GM12872 (cell line): ENCODE data around the gene RARRES1.

ENCODE experiments used
- TF ChIP-seq, protein P1 (sequence below): IDR thresholded peaks from 3 replicates; pipeline ENCODE4 v1.5.1; 2011; ENCODE audit warnings: low read depth, mild to moderate bottlenecking, low read length, moderate library complexity; ENCODE audit not compliant: insufficient read depth

RARRES1 gene

DNA sequence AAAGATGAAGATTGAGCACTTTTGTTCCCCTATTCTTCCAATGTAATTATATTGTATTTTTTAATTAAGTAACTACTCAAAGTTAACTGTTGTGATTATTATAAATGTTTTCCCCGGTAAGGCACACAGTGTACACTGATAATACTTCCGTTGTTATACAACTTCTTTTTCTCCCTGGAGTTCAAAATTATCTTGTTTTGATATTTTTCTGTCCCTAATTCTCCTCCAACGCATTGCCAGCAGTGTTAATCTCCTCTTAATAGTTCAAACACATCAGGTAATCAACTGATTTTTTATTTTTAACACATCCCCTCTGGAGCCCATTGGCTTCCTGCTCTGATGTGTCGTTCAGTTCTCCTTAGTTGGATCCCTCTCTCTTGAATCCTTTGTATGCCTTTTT, 37.3 kb upstream of the RARRES1 start:
- TF ChIP-seq, protein P1, sequence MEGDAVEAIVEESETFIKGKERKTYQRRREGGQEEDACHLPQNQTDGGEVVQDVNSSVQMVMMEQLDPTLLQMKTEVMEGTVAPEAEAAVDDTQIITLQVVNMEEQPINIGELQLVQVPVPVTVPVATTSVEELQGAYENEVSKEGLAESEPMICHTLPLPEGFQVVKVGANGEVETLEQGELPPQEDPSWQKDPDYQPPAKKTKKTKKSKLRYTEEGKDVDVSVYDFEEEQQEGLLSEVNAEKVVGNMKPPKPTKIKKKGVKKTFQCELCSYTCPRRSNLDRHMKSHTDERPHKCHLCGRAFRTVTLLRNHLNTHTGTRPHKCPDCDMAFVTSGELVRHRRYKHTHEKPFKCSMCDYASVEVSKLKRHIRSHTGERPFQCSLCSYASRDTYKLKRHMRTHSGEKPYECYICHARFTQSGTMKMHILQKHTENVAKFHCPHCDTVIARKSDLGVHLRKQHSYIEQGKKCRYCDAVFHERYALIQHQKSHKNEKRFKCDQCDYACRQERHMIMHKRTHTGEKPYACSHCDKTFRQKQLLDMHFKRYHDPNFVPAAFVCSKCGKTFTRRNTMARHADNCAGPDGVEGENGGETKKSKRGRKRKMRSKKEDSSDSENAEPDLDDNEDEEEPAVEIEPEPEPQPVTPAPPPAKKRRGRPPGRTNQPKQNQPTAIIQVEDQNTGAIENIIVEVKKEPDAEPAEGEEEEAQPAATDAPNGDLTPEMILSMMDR = no peak

DNA sequence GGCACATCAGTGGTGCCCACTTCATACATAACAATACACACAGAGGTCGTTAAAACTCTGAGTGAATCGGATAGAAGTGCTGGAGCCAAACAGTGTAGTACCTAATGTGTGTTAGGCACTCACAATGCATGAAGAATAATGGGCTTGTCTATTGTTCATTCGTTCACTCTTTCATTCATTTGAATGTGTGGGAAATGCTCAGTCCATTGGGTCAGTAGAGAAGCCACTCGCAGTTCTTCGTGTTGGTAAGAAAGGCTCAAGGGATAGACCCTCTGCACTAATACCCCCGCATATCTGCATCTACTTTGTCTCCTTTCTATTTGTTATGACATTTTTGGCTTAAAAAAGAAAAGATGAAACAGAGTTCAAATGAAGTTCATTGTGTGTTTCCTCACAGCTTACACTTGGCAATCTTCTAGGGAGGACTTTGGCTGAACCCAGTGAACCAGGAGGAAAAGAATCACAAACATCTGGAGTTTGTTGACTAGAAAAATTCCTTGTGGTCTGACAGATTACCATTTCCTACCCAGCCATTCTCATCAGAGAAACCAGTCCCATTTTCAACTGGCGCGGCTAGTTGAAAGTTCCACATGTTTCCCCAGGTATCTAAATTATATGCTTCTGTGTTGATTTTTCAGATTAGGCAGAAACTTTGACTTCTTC, 36.8 kb upstream of the RARRES1 start:
- TF ChIP-seq, protein P1 = no peak

DNA sequence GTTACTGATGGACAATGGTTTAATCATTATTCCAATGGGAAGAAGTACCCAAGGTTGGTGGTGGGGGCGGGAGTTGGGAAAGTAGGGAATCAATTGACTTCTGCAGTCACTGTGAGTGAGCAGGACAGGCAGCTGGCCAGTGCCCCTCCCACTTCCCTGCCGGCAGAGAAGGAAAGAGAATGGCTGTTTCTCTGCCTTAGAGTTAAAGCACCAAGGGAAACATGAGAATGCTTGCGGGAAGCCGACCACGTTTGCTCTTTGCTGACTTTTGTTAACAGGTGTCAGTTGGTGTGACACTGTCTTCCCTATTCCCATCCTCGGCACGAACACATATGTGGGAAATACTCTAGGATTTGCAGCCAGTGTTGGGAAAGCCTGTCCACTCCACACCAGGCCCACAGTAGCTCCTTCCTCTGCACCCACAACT, 36.1 kb upstream of the RARRES1 start:
- TF ChIP-seq, protein P1 = no peak

DNA sequence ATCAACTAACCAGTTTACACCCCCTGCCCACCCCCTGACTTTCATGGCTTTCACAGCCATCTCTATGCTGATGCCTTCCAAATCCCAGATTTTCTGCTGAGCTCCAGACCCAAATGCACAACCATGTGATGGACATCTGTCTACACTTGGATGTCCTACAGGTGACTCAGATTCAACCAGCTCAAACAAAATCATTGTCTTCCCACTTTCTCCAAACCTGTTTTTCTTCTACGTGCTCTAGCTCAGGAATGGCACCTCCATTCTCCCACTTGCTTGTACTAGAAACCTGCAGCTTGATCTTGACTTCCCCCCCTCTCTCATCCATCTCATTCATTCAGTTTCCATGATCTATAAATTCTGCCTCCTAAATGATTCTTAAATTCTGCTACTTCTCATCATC, 34.1 kb upstream of the RARRES1 start:
- TF ChIP-seq, protein P1 = no peak

DNA sequence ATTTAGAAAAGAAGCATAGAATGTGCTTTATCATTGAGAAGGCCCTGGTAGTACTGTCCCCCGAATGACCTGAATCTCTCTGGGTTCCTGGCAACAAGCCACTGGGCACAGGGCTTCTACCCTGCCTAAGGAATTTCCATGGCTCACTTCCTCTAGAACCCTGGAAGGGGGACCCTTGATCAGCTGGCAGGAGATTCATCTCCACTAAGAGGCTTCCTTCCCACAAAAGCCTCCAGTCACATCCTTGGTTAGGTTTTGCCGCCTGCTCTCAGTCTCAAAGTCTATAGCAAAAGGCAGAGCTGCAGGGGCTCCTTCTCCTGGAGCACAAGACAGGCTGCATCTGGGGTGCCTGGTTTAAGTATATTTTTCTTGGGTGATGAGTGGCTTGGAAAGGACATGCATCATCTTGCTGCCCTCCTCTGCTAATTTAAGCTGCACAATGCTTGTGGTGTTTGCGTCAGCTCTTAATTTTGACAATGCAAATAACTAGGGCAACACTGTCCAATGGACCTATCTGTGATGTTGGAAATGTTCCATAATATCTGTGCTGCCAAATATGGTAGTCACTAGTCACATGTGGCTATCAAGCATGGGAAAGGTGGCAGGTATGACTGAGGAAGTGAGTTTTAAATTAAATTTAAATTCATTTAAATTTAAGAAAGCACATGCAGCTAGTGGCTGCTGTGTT, 33.4 kb upstream of the RARRES1 start:
- TF ChIP-seq, protein P1 = no peak

DNA sequence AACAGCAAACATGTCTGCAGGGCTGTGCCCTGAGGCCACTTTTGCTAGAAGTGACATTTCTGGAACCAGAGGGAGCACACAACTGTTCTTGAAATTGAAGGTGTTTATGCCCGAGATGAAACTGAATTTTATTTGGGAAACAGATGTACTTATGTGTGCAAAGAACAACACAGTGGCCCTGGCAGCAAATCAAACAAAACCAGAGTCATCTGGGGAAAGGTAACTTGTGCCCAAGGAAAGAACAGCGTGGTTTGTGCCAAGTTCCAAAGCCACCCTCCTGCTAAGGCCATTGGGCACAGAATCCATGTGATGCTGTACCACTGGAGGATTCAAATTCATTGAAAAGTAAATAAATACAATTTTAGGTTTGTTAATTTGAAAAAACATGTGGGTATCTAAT, 31.2 kb upstream of the RARRES1 start:
- TF ChIP-seq, protein P1 = no peak

DNA sequence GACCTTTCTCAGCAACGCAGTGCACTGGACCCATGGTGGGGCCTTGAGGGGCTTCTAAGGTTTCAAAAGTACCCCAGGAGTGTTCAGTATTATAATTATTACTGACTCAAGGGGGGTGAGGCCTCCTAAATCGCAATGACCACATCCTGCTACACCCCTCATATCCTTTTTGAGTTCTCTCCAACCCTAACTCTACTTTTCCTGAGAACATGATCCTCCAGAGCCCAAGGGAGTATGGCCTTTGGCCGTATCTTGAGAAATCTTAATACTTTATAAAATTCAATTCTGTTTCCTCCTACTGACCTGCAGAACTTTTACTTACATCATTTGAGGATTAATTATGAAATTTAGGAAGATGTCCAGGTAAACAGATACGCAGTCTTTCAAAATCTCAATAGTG, 30.4 kb upstream of the RARRES1 start:
- TF ChIP-seq, protein P1 = no peak
